Hematopoietic multipotent progenitor cell treated with erythropoietin and hydrocortisone succinate and interleukin-3 and kit ligand, for 15 days (in vitro differentiated cells): Measurements from ENCODE around the gene MAP3K14.

ENCODE experiments used
- DNase-seq: peaks from one replicate; pipeline ENCODE4 v3.0.0-alpha.2; 2015; ENCODE audit warnings: low spot score

MAP3K14 gene

DNA sequence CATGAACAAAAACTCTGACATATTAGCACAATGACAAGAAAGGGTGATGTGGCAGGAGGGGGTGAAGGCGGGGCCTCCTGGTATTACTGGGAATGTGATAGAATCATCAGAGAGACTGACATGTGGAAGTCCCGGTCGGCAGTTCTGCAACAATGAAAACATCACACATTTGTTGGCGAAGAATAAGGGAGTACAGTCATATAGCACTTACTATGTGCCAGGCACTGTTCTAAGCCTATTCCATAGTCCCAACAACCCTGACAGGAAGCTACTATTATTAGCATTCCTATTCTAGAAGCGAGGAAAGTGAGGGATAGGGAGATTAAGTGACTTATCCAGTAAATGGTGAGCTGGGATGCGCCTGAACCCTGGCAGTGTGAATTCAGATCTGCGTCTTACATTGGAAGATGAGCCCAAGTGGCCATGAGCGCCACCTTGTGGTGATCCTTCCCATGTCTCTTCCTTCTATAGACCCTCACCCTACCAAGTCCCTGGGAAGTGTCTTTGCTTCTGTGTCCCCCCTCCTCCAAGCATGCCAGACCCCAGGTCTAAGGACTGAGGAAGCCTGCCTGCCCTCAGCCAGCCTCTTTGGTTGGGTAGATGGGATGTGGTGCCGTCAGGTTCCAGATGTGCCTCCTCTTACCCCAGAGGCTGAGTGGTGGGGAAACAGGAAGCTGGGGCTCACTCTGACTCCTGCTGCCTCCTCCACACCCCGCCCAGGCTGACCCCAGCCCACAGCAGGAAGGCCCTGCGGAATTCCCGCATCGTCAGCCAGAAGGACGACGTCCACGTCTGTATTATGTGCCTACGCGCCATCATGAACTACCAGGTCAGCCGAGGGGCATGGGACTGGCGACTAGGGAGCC lies 81.2 kb downstream of the MAP3K14 start:
- peak; percentile 72 for DNase-seq

DNA sequence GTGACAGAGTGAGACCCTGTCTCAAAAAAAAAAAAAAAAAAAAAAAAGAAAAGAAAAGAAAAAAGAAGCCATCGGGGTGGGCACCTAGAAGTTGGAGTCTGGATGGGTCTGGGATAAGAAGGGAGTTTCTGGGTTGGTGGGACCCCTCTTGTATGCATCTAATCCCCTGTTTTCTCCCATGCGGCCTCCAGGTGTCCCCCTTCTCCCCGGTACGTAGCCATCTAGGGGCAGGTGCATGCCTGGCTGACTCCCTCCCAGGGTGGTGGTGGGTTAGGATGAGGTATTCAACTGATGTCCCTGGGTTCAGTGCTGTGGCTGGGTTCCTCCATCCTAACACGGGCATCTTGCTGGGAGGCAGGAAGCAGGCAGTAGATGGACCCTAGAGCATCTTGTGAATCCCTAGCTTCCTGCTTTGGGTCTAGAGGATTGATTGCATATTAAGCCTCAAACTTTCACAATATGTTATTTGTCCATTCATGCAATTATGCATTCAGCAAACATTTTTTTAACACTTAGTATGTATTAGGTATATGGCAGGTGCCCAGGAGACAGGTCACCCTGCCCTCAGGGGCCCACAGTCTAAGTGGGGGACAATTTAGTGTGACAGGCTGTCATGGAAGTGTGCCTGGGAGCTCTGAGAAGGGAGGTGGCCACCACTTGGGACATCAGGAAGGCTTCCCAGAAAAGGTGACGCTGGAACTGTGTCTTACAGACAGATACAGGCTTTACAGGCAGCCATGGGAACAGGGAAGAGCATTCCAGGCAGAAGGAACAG lies 82.0 kb downstream of the MAP3K14 start:
- DNase-seq: no peak

DNA sequence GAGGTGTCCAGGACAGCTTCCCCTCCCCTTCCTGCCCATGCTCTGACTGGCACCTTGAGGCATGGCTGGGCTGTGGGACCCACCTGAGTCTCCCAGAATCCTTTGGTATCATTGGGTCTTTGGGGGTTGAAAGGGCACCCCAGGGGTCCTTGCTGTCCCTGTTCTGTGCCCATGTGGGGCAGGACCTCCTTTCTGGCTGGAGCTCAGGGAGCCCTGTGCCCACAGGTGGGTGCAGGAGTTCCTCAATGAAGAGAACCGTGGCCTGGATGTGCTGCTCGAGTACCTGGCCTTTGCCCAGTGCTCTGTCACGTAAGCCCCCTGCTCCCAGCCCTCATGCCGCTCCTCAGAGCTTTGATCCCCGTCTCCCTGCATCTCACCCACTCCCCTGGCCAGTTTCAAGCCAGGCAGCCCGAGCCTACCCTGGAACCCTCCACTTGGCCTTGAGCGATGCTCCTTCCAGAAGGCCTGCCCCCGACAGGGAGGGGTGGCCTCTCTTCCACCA lies 83.3 kb downstream of the MAP3K14 start:
- no peak for DNase-seq

DNA sequence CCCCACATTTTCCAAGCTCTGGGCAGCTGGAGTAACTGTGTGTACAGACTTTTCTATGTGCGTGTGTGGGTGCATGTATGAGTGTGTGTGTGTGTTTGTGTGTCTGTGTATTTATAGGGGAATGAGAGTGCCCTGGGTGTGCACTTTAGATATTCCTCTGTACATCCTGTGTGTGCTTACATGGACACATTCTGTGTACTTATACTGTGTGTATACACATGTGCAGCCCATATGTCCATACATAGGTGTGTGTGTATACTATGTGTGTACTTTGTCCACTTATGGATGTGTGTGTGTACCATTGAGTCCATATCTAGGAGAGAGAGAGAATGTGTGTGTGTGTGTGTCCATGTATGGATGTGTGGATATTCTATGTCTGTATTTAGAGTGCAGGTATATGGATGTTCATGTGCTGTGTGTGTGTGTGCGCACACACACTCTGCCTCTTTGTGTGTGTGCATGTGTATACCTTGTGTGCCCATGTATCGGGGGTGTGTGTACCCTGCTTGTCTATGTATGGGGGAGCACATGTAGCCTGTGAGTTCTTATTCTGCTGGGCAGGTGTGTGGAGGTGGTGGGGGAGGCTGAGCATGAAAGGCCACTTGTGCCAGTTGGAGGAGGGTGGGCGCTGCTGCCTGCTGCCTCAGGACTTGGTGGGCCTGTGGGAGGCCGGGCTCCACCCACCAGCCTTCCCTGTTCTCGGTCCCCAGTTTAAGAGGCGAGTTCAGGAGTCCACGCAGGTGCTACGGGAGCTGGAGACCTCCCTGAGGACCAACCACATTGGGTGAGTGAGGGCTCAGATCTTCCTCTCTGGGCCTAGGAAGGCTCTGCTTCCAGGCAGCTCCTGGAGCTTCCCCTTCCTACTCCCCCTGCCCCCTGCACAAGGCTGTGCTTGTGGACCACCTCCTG lies 84.1 kb downstream of the MAP3K14 start:
- DNase-seq: no peak

DNA sequence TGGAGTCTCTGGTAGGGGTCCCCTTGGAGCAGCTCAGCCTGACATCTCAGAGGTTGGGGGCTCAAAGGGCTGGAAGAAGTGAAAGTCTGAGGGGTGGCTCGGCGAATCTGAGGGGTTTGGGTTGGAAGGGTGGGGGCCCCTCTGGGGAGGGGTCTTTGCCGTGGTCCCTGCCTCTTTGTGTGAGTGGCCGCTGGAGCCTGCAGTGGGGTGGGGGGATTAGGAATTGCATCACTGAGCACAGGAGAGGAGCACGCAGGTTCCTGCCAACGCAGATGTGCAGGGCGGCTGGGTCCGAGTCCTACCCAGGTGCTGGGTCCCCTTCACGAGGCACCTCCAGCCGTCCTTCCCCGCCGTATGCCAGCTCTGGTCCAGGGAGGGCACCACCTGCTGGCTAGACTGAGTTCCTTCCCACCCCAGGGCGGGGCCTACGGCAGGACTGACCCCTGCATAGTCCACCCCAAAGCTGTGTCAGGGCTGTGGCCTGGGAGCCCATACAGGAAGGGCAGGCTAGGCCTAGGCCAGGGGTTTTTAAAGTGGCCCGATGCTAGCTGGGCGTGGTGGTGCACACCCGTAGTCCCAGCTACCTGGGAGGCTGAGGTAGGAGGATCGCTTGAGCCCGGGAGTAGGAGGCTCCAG lies 85.2 kb downstream of the MAP3K14 start:
- no peak for DNase-seq

DNA sequence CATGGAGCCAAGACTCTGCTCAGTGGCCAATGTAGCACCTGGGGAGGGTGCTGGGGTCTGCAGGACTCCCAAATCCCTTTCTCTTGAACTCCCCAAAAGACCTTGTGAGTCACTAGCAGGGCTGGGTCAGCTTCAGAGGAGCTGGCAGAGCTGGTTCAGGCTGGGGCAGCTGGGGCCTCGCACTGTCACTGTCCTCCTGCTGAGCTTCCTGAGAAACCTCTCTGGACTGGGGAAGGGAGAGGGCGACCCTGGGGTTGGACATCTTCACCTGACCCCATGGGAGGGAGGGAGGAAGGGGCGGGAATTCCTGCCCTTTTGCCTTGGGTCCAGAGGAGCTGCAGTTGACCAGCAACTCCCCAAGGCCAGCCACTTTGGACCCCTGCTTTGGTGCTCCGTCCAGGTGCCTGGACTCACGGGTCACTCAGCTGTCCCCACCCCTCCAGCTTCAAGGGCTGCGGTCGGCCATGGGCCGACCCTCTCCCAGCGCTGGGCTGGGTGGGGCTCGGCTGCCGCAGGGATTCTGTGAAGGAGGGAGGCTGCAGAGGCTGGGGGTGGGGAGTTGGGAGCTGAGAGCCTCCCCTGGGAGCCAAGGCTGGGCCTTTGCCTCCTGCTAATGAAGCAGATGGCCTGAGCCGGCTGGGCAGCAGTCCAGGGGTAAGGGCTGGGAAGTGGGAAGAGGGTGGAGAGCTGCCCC lies 85.9 kb downstream of the MAP3K14 start:
- DNase-seq: no peak

DNA sequence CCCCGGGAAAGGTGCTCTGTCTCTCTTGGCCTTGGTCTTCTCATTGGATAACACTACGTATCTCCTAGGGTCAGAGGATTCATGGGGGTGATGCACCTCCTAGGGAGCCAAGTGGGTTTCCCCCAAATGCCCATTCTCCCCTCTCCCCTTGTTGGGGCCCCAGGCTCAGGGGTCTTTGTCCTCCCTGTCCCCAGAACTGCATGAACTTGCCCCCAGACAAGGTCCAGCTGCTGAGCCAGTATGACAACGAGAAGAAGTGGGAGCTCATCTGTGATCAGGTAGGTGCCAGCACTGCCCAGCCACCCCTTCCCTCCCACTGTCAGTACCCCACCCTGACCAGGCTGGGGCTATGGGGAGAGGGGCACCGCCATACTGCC lies 86.4 kb downstream of the MAP3K14 start:
- DNase-seq: no peak

DNA sequence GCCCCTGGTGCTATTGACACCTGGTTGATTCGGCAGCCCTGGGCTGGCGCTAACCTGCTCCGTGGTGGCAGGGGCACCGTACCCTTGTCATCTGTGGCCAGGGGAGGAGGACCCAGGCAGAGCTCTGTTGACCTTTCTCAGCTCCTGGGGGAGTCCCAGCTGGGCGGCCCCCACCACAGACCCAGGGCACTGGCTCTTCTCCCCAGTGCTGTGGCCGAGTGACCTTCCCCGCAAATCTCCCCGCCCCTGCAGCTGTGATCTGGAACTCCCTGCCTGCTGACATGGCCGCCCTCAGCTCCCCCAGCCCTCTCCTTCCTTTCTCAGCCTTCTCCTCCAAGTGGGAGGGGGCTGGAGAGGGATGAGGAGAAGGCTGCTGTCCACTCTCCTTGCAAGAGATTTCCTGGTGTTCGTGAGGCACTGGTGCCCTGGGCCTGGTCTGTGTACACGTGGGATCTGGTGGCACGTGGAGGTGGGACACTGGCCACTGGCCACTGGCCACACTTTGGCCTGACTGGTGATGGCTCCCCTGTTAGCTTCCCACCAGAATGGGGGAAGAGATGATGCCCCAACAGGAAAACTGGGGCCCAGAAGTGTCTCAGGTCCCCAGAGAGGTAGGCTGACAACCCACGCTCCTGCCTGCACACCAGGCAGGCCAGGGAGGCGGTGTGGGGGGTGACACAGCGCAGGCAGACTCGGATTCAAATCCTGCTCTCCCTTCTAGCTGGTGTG lies 87.0 kb downstream of the MAP3K14 start:
- no peak for DNase-seq

DNA sequence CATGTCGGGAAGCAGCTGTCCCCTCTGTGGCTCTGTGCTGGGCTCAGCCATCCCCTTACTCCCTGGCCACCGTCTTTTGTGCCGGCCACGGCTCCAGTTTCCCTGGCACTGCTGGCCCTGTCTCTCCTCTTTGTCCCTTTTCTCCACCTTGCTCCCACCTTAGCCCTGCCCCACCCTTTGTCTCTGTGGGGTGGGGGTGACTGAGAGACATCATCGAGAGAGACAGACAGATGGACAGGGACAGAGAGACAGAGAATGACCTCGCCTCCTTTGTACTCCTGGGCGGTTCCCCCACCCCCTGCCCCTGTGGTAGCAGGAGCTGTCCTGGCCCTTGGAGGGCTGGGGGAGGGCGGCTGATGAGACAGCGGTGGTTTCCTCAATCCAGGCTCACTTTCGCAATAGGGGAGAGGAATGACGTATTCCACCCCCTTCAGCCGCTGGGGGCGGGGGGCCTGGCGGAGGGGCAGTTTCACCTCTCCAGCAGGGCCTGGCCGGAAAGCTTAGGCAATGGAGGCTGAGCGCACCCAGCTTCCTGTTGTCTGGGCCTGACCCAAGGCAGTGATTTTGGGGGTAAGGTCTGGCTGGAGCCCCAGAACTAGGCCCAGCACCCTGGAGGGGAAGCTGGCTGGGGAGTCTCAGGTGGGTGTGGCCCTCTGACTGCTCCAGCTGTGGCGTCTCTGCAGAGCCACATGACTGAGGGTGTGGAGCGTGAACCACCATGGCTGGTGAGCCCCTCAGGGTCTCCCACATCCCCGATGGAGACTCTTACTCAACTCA lies 87.9 kb downstream of the MAP3K14 start:
- DNase-seq: no peak

DNA sequence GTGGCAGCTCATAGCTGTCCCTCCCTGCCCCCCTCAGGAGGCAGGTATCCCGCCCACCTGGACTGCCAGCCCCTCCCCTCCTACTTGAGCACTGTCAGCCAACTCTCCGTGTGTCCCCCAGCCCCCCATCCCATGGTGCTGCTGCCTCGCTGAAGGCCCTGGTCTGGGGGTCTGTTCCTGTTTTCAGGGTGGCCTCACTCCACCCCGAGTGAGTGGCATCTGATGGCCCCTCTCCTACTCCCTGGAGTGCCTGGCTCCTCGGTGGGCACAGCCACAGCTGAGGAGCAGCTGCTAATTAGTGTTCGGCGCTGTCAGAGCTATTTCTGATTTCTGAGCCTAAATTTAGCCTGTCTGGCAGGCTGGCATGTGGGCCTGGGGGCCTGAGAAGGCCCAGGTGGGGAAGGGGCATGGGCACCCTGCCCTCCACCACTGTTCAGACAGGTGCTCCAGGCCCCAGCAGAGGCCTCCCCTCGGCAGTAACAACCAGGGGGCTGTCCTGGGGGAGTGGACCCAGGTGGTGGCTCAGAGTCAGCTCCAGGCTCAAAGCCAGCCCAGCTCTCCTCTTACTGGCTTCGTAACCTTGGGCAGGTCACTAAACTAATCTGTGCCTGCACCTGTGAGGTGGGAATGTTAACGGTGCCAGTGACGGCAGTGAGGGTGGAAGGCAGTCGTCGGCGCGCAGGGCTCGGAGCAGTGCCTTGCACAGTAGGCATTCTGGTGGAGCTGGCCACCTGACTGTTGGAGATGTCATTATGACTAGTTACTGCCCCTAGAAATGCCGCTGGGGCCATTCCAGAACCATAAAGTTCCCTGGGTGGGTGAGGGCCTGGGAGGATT lies 88.7 kb downstream of the MAP3K14 start:
- no peak for DNase-seq

DNA sequence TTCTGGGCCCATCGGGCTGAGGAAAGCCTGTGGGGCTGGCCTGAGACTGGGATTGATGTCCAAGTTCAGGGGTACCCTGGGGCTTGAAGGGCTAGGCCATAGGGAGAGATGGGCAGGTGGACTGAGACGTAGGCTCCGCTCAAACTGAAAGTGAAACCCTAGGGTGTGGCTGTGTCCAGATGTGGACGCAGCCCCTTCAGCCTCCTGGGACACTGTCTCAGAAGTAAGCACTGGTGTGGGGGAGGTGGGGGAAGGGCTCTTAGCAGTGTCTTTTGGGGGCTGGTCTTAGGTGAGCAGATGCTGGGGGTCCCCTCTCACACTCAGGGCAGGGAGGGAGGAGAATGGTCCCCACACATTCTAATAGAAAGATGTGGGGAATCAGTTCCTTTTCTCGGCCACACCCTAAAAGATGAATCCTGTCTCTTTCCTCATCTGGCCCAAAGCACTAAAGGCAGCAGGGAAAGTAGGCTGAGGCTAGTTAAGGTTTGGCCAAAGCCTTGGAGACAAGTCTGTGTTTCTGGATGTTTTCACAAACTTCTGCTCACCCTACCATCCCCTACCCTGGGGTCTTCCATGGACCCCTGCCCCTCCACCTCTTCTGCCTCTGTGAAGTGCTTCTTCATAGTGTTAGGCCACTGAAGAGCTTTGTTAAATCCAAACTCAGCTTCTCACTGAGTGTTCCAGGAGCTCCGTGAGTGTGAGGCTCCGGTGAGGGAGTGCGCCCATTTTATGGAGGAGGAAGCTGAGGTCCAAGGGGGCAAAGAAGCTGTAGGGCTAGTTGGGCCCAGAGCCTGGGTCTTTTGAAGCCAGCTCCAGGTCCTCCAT lies 89.5 kb downstream of the MAP3K14 start:
- peak; percentile 25 for DNase-seq

DNA sequence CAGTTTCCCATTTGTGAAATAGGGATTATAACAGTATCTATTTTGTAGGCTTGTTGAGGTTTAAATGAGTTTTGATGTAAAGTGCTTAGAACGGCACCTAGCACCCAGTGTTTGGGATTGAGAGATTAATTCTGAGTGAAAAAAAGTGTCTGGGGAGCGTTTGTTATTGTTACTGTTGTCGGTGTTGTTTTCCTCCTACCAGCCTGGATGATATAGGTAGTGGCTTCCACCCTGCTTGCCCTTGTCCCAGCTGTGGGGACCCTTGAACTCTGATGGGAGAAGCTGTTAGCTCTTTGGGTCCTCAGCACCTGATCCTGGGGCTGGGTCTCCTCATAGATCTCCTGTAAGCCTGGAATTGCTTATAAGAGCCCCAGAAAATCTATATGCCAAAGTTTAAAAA lies 90.2 kb downstream of the MAP3K14 start:
- DNase-seq: no peak

DNA sequence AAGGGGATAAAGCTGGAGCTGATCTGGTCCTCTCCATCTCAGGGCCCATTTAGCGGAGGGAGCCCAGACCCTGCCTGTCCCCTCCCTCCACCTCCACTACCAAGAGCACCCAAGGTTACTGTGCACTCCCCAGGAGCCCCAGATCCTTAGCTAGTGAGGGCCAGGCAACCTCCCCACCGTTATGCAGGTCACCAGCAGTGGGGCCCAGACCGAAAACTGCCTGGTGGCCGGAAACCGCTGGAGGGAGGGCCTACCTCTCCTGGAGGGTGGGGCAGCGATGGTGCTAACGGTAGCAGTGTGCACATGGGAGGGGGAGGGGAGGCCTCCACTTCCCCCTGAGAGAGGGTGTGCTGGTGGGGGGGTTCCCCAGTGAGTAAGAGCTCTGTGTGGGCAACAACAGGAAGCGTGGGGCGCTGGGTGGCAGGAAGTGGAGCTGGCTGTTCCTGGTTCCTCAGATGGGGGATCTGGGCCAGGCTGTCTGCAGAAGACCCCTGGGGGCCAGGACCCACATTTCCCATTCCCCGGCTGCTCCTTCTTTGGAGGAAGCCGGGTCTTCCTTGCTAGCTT lies 90.8 kb downstream of the MAP3K14 start:
- DNase-seq: no peak

DNA sequence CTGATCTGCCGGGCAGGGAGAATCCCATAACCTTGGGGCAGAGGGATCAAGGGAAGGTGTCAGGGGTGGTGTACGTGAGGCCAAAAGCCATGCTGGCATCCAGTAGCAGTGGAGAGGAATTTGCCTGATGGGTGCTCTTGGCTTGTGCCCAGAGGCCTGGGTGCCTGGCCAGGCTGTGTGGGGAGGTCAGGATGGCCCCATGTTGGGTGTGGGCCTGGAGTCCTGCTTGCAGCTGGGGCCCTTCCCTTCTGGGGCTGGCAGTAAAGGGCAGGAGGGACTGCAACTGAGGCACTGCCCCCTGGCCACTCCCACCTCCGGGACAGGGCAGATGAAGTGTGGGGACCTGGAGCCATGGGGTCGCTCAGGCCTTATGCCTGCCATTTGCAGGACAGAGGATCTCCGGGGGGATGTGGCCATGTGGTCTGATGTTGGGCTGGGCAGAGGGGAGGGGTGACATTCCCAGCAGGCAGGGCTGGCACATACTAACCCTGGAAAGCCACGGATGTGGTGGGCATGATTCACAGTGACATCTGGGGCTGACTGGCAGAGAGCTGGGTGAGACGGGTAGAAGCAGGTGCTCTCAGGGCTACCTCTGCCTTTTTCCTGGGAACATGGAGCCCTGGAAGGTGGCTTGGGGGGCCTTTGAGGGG lies 91.6 kb downstream of the MAP3K14 start:
- DNase-seq: no peak

DNA sequence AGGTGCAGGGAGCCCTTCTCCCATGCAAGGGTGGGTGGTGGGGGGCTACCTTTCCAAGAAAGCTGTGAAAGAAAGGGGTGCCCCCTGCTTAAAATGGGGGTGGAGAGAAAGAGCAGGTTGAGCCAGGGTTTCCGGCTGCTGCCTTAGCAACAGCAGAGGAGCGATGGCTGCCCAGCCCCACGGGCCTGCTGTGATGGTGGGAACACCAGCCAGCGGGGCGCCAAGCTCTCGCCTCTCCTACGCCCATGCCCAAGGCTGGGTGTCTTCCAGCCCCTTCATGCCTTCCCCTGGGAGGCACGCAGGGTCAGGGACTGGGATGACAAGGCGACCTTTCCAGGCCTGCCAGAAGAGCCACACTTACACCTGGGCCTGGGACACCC lies 92.2 kb downstream of the MAP3K14 start:
- no peak for DNase-seq

DNA sequence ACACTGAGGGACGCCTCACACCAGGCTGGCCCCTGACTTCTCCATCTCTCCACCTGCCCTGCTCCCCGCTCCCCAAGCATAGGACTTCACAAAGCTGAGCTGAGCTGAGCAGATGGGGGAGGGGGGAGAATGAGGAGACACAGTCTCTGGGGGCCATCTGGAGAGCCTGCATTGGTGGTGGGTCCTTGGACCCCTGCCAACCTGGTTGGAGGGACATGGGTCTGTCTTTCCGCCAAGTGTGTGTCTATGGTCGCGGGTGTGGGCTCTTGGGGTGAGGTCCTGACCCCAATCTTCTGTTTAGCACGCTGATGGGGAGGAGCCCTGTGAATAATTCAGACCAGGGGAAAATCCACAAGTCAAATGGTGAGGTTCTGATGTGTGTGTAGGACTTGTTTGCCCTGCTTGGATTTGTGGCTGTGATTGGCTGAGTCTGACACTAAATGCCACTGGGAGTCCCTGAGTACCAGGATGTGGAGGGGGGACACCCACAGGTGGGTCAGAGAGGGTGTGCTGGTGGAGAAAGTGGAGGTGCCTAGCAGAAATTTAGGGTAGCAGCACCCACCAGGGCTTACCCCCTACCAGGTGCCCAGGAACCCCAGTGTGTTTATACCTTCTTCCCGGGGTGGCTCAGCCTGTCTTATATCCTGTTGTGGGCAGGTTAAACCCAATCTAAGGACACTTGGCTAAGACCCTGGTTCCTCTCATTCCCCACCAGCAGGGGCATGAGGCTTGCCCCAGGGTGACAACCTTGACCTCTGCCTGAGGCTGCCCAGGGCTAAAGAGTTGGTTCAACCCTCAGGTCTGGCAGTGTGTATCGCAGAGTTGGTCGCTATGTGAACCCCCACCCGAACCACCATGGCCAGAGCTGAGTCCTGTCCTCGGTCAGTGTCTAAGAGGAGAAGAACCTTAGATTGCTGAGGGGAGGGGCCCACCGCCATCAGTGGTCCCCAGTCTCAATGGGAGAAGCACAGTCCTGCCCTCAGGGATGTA lies 93.0 kb downstream of the MAP3K14 start:
- no peak for DNase-seq
